ENCODE measurements around the gene GAA. TPM values are rescaled to one million over a fixed set of nuclear protein-coding genes. Genes with fewer than 3 reads are reported as not detected.

The GAA gene
- total and polyA plus RNA-seq, 2 donors (not counting 1 experiment from before 2014, with no cell fraction given), result 32.3 to 39.4 TPM

DNA sequence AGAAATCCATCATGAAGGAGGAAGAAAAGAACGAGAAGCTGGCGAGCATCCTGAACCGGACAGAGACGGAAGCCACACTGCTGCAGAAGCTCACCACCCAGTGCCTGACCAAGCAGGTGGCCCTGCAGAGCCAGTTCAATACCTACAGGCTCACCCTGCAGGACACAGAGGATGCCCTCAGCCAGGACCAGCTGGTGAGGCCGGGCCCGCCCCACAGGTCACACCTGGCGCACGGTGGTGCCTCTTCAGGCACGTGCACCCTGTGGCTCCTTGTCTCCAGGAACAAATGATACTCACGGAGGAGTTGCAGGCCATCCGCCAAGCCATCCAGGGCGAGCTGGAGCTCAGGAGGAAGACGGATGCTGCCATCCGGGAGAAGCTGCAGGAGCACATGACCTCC lies 19.8 kb upstream of the GAA start:
- Histone ChIP-seq H3K4me2 (replicated peaks; ENCODE audit: low read depth, low read length, poor library complexity, severe bottlenecking) (no peak overlapping the region), H3K27me3 (replicated peaks in 1 of 4; ENCODE audit: control extremely low read depth in 1 of 4, control insufficient read depth in 3 of 4, insufficient read depth in 4 of 4, low read length in 3 of 4) (peaks cover 0 to 9% (median 1%) of the 10 kb centered on the region in 4 experiments), H4K20me1 (ENCODE audit: control insufficient read depth, insufficient read depth, low read length, poor library complexity, severe bottlenecking) (no peaks in the 10 kb centered on the region), H3K36me3 (replicated peaks in 1 of 2; ENCODE audit: control extremely low read depth in 1 of 2, control insufficient read depth in 1 of 2, extremely low read depth in 1 of 2, insufficient read depth in 2 of 2, low read length in 1 of 2) (no peaks in the 10 kb centered on the region), H3K9me3 (ENCODE audit: control extremely low read depth in 1 of 3, control insufficient read depth in 2 of 3, insufficient read depth in 1 of 3, low read length in 2 of 3) (no peaks in the 10 kb centered on the region), H2AFZ (ENCODE audit: insufficient read depth, low read depth, low read length, poor library complexity, severe bottlenecking) (no peak overlapping the region), H3K79me2 (ENCODE audit: control insufficient read depth, insufficient read depth, low read length) (no peaks in the 10 kb centered on the region), H3K27ac (ENCODE audit: low read length in 2 of 2) (no peak overlapping the region), H3K9ac (ENCODE audit: low read length) (no peak overlapping the region), H3K4me1 (ENCODE audit: control insufficient read depth in 2 of 2, insufficient read depth in 2 of 2, low read length in 2 of 2) (peaks cover 0 to 7% of the 10 kb centered on the region in 2 donors), H3K4me3 (ENCODE audit: control extremely low read depth in 1 of 5, extremely low read depth in 1 of 5, insufficient read depth in 1 of 5, low read depth in 2 of 5, low read length in 4 of 5) (no peak overlapping the region)
- H3K27me3 Mint-ChIP-seq, result peaks cover 11% of the 10 kb centered on the region
- intact Hi-C loops (cut with micrococcal nuclease), result loop anchor here (5.0 kb wide), 2 partner anchors 74 to 171 kb away; no protein-coding TSS in a partner anchor
- no peak for ATAC-seq (ENCODE audit: low read depth)
- peaks cover 2% of the 10 kb centered on the region for H3K4me1 Mint-ChIP-seq
- ChIA-PET CTCF (interaction anchor here (1.5 to 2.0 kb wide), 3 partner anchors 20 to 170 kb away, joined by 4 to 11 read pairs (median 7); partner anchors contain the start of gene GAA), POLR2A (interaction anchor here (0.5 kb wide), 1 partner anchor 17 kb away, joined by 3 read pairs; no protein-coding TSS in a partner anchor)
- TF ChIP-seq, protein P1, sequence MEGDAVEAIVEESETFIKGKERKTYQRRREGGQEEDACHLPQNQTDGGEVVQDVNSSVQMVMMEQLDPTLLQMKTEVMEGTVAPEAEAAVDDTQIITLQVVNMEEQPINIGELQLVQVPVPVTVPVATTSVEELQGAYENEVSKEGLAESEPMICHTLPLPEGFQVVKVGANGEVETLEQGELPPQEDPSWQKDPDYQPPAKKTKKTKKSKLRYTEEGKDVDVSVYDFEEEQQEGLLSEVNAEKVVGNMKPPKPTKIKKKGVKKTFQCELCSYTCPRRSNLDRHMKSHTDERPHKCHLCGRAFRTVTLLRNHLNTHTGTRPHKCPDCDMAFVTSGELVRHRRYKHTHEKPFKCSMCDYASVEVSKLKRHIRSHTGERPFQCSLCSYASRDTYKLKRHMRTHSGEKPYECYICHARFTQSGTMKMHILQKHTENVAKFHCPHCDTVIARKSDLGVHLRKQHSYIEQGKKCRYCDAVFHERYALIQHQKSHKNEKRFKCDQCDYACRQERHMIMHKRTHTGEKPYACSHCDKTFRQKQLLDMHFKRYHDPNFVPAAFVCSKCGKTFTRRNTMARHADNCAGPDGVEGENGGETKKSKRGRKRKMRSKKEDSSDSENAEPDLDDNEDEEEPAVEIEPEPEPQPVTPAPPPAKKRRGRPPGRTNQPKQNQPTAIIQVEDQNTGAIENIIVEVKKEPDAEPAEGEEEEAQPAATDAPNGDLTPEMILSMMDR (IDR thresholded peaks at IDR 0.05), result no peak
- TF ChIP-seq EZH2 (IDR thresholded peaks at IDR 0.05; ENCODE audit: borderline replicate concordance, insufficient read depth, low read depth, low read length, poor library complexity, severe bottlenecking), result no peak
- 91% methylated on average over 14 of the region's 14 CpGs for WGBS (ENCODE audit: insufficient coverage)
- H3K9me3 Mint-ChIP-seq (ENCODE audit: insufficient read depth), result no peaks in the 10 kb centered on the region
- no peak overlapping the region for H3K27ac Mint-ChIP-seq
- H3K4me3 Mint-ChIP-seq, result no peak overlapping the region
- no peak for DNase-seq

GRCh38 chr17:80082403-80083135 lies 18.8 kb upstream of the GAA start:
- POLR2A ChIA-PET, result interaction anchor here (0.5 to 1.0 kb wide), 2 partner anchors 16 to 19 kb away, joined by 3 read pairs; partner anchors contain the start of gene GAA
- 38% methylated on average over 17 of the region's 20 CpGs for WGBS (ENCODE audit: insufficient coverage)

More at GRCh38 chr17:80082403-80083135, 18.8 kb upstream of the GAA start:
- CTCF ChIA-PET, result interaction anchor here (1.0 to 2.0 kb wide), 6 partner anchors 11 to 169 kb away, joined by 4 to 11 read pairs (median 6); partner anchors contain the start of gene GAA
- Mint-ChIP-seq H3K27me3 (peaks cover 9% of the 10 kb centered on the region), H3K4me3 (no peak overlapping the region), H3K9me3 (ENCODE audit: insufficient read depth) (no peaks in the 10 kb centered on the region), H3K27ac (peak overlapping the region; percentile 21), H3K4me1 (peaks cover 2% of the 10 kb centered on the region)
- Histone ChIP-seq H3K9me3 (ENCODE audit: control extremely low read depth in 1 of 3, control insufficient read depth in 2 of 3, insufficient read depth in 1 of 3, low read length in 2 of 3) (no peaks in the 10 kb centered on the region), H2AFZ (ENCODE audit: insufficient read depth, low read depth, low read length, poor library complexity, severe bottlenecking) (peak overlapping the region; percentile 50), H4K20me1 (ENCODE audit: control insufficient read depth, insufficient read depth, low read length, poor library complexity, severe bottlenecking) (no peaks in the 10 kb centered on the region), H3K36me3 (replicated peaks in 1 of 2; ENCODE audit: control extremely low read depth in 1 of 2, control insufficient read depth in 1 of 2, extremely low read depth in 1 of 2, insufficient read depth in 2 of 2, low read length in 1 of 2) (no peaks in the 10 kb centered on the region), H3K27me3 (replicated peaks in 1 of 4; ENCODE audit: control extremely low read depth in 1 of 4, control insufficient read depth in 3 of 4, insufficient read depth in 4 of 4, low read length in 3 of 4) (peaks cover 0 to 9% (median 1%) of the 10 kb centered on the region in 4 experiments), H3K4me2 (replicated peaks; ENCODE audit: low read depth, low read length, poor library complexity, severe bottlenecking) (peak overlapping the region; percentile 33), H3K27ac (ENCODE audit: low read length in 2 of 2) (no peak overlapping the region), H3K4me3 (ENCODE audit: control extremely low read depth in 1 of 5, extremely low read depth in 1 of 5, insufficient read depth in 1 of 5, low read depth in 2 of 5, low read length in 4 of 5) (no peak overlapping the region), H3K79me2 (ENCODE audit: control insufficient read depth, insufficient read depth, low read length) (no peaks in the 10 kb centered on the region), H3K4me1 (ENCODE audit: control insufficient read depth in 2 of 2, insufficient read depth in 2 of 2, low read length in 2 of 2) (peaks cover 0 to 7% of the 10 kb centered on the region in 2 donors), H3K9ac (ENCODE audit: low read length) (no peak overlapping the region)
- DNase-seq (peak; percentile 76), ATAC-seq (ENCODE audit: low read depth) (peak; percentile 53)
- TF ChIP-seq EZH2 (IDR thresholded peaks at IDR 0.05; ENCODE audit: borderline replicate concordance, insufficient read depth, low read depth, low read length, poor library complexity, severe bottlenecking), result no peak
- TF ChIP-seq, protein P1 (IDR thresholded peaks at IDR 0.05), result peak; percentile 82
- intact Hi-C loops (cut with micrococcal nuclease), result loop anchor here (5.0 kb wide), 2 partner anchors 75 to 170 kb away; no protein-coding TSS in a partner anchor

All from B cell (primary cell).